Stimulated activated CD4-positive, alpha-beta T cell treated with anti-CD3 and anti-CD28 coated beads, Interleukin-12 subunit alpha, Interleukin-12 subunit beta, amount 100 ng/mL, for 24 hours (primary cell): ENCODE data around the gene SLC4A4.
"Not testable (repeated sequence)": the region's sequence is repeated elsewhere in the genome, so short reads cannot be mapped to it uniquely, and the experiment has no call there.

Experiments
- DNase-seq, 2 experiments: peaks; one replicate each; pipeline ENCODE4 v3.0.0-alpha.2; 2020; ENCODE audit warnings: low read depth in 2 of 2

Gene SLC4A4

DNA sequence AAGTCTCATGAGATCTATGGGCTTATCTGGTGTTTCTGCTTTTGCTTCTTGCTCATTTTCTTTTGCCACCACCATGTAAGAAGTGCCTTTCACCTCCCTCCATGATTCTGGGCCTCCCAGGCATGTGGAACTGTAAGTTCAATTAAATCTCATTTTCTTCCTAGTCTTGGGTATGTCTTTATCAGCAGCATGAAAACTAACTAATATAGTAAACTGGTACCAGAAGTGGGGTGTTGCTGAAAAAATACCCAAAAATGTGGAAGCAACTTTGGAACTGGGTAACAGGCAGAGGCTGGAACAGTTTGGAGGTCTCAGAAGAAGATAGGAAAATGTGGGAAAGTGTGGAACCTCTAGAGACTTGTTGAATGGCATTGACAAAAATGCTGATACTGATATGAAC, 70.1 kb downstream of the SLC4A4 start:
- not testable (repeated sequence) for DNase-seq

DNA sequence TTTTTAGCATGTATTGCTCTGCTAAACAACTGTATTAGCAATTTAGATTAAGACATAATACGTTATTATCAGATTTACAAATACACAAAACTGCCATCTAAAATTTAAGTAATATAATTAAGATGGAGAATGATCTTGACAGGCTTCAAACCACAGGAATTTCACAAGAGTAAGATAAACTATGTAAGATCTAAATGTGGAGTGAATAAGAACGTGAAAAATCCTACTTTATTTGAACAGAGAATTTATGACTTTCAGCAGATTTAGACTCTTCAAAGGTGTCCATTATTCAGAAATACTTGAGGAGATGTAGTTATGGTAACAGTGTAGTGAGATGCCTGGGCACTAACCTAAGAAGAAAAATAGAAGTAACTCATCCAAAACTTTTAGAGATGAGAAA, 73.2 kb downstream of the SLC4A4 start:
- no peak for DNase-seq

DNA sequence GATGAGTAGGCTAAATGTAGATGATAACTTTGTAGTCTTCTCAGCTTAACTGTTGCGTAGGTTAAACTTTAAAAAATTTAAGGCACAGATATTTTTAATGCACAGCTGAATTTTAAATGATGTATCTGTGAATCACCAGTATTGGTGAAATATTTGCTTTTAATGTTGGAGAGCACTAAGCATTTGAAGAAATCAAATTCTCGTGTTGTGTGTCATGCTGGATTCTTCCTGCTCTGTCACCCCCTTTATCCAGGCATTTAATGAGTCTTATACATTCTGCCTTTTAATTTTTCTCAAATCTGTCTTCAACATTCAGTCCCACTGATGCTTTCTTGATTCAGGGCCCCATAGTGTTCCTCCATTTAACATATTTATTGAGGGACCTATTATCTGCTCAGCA, 76.7 kb downstream of the SLC4A4 start:
- no peak for DNase-seq

DNA sequence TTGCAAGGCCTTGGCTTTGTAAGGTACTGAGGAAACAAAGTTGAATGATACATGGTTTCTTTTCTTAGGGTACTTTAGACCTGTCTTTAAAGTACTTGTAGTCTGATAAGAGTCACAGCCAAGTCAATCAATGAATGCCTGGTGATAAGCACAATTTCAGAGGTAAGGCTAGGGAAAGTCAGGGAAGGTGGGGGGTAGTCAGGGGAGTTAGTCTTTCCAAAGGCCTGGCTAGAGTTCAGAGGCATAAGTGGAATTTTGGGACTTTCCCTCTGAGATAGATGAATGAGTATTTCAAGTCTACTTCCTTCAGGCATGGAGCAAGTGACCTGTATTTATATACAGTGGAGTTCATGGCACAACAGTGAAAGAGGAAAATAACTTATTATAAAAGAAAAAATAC, 78.3 kb downstream of the SLC4A4 start:
- DNase-seq: no peak

DNA sequence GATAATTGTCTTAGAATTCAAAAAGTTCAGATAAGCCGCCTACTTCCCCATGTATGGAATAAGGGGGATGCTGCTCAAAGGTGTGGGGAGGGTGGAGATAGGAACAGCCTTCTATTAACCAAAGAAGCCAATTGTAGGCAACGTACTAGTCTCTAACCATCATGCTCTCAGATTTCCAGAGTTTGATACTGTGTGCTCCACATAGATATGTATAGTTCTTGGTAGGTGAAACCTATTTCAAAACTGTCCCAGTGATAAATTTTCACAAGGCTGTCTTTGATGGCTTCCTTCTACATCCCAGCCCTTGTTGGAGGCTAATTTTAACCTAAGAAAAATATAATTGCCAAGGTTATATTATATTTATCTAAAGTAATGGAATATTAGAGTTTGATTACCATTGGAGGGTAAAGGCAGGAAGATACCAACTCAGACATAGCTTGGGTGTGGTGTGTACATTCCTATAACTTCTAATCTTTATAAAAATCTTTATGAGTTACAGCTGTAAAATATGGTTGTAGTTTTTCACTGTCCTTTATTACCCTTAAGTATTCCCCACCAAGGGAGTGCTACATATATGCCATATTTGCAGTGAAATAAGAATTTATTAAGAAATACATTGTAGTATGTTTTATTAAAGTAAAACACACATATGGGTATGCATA, 87.7 kb downstream of the SLC4A4 start:
- DNase-seq: no peak

DNA sequence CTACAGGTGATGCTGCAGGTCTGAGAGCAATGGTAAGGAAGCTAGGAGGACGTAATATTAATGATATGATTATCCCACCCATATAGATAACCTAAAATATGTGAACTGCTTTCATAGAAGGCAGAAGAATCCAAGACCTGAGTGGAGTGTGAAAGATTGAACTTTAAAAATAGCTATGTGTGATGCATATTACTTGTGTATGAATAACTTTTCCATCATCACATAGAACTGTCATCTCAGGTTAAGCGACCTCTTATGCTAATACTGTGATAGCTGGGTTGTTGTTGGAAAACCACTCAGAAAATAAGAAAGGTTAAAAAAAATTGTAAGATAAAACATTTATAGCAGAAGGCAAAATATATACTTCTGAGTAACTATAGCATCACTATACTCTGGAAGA, 90.3 kb downstream of the SLC4A4 start:
- DNase-seq: no peak

DNA sequence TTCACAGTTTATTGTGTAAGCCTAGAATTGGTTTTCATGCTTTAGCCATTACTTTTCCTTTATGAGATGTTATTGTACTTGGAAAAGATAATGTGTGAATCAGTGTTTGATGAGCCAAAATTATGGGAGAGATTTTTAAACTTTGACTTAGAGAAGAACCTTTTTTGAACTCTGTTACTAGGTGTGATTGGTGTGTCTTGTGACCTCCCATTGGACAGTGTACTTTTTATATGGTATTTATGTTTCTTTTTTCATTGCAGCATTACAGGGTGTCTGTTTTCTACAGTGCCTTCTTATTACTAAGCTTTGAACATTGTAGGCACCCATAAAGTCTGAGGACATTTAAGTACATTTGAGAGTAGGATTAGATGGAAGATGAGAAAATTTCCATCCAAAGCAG, 91.1 kb downstream of the SLC4A4 start:
- DNase-seq: no peak

DNA sequence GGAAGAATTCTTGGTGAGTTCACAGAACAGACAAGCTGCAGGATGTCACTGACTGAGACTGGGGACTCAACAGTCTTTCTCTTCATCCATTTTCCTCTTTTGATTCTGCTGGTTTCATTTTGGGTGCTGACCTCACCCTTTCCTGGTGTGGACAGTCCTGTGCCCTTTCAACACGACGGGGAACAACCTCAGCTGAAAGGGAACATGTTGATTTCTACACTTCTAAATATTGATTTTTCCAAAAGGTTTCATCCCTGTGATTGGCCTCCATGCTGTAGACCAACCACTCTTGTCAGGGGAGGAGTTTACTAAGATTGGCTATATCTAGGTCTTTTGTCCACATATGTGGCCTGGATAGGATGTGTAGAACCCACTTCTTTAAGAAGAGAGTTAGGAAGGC, 91.8 kb downstream of the SLC4A4 start:
- DNase-seq: no peak

DNA sequence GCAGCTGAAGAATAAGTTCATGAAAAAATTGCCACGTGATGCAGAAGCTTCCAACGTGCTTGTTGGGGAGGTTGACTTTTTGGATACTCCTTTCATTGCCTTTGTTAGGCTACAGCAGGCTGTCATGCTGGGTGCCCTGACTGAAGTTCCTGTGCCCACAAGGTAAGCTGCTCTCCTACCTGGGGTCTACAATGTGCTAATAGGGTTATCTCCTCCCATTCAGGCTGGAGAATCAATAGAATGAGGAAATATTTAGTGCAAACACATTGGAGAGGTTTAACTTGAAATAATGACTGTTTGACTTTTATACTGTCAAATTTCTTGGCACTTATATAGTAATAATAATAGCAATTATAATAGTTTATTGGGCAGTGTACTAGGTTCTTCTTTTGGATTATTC, 101.8 kb downstream of the SLC4A4 start:
- DNase-seq: no peak

DNA sequence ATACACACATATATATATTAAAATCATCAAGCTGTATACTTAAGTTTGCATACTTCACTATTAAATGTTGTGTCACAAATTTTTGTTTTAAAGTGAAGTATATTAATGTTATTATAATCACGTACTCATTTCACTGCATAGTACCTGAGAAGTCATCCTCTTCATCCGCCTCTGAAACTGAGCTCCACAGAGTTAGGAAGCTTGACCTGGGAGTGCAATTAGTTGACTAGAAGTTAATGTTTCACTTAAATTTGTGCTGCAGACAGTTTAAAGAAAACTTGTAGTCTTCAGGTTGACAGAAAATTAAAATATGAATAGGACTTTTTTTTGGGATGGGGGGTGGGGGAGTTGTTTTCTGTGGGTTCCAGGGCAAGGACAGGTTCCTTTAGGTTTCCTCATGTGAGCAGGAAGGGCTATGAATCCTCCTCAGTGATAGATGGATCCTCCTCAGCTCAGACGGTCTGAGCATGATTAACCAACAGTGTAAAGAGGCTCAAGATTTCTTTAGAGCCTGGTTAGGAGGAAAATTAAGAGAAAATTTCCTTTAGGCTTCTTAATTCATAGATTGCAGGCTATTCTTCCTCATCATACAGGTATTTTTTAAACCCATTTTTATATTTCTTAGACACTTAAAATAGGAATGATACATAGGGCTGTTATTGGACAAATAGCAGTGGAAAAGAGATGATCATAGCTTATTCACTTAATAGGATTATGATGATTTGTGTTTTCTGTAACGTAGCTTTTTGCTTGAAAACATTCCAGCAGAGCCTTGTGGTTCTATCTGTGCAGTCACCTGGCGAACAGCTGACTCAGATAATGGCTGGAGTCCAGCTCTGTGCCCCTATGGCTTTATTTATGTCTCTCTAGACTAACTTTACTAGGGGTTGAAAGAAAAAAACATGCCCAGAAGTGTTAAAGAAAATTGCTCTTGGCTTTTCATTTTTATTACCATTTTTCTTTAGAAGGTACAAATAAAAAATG, 102.7 kb downstream of the SLC4A4 start:
- no peak for DNase-seq

DNA sequence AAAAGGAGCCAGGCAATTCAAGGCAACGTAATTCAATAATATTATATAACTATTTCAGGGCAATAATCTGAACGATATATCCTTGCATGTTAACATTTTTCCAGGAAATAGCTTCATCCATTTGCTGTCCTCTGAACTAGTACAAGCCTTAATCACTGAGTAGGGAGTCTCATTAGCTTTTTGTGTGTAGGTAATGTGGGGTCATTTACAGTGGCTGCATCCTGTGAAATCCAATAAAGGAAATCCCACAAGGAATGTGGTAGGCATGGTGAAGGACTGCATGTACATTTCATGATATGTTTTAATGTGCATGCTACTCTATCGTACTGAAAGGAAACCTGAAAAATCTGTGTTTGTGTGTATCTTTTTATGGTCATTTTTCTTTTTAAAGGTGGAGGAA, 103.5 kb downstream of the SLC4A4 start:
- no peak for DNase-seq

DNA sequence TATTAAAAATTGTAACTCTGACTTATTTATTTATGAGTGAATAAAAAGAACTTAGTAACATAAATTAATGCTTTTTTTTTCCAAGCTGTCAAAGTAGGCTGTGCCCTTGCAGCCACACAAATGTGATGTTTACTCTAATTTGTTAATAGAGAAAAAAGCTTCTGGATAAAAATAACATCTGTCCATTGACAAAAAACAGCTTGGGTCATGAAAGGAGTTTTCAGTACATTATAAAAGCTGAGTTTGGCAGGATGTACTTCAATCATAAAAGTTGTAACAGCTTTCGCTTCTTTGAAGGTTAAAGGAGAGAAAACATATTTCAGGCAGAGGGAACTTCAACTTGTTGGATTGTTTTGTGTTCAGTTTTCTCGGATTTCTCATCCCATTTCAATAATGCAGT, 105.6 kb downstream of the SLC4A4 start:
- DNase-seq: no peak

DNA sequence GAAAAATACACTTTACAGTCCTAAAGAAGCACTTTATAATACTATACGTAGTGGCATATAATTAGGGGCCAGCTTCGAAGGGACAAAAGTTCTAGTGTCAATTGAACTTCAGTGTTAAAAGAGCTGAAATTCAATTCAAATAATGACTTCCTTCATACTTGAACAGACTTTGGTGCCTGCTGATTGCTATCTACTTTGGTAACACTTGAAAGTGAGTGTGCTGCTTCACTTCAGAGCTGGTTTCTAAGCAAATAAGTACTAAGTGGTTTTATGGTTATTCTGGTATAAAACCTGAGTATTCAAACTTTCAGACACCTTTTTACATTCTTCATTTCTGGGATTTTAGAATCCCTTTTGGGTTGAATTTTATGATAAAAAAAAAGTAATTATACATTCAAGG, 107.0 kb downstream of the SLC4A4 start:
- no peak for DNase-seq

DNA sequence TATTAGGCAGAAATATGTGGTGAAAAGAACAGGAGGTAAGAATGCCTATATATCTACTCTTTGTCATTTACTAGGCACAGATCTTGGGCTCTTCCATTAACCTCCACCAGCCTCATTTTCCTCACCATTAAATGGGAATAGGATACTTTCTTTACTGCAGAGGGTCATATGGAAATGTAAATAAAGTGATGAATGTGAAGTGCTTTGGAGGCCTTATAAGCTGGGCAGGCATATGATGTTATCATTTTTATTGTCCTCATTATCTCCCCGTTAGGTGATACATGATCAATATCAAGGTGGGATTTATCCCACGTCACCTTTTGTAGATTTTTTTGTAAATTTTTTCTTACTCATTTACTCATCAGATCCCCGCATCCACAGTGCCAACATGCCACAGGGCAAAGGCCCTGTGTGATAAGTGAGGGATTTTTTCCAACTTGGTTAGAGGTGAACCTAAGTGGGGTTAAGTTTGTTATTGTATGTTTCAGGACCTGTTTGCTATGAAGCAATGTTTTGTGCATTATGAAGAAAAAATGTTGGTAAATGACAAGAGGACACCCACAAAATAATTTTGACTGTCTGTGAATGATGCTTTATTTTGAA, 107.8 kb downstream of the SLC4A4 start:
- DNase-seq: no peak

DNA sequence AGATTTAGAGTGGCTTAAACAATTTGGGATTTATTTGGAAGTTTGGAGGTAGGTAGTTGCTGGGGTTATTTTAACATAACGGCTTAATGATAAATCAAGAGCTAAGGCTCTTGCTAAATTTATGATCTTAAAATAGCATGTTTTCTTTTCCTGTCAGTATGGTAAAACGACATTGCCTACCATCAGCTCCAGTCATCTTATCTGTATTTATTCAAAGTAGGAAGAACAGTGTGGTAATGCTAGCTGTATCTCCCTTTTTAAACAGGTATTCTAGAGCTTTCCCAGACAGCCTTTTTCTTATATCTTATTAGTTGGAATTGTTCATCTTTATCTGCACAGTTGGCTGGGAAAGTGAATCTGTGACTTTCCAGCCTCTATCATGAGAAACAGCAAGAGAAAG, 110.2 kb downstream of the SLC4A4 start:
- DNase-seq: no peak

DNA sequence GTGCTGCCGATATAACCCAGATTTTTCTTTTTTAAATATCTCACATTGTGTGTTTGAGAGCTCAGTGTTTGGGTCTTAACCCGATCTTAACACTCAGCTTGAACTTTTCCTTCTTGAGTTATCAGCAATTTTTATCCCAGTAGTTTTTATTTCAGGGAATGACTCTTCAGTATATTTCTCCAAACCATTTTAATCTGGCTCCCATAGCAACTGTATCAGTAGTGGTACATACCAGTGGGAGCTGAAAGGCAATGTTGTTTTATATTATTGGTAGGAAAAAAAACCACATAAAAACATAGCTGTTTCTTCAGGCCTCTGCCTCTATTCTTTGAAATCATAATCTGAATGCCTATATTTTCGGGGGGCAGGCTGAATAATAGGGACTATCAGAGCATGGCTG, 111.1 kb downstream of the SLC4A4 start:
- no peak for DNase-seq

DNA sequence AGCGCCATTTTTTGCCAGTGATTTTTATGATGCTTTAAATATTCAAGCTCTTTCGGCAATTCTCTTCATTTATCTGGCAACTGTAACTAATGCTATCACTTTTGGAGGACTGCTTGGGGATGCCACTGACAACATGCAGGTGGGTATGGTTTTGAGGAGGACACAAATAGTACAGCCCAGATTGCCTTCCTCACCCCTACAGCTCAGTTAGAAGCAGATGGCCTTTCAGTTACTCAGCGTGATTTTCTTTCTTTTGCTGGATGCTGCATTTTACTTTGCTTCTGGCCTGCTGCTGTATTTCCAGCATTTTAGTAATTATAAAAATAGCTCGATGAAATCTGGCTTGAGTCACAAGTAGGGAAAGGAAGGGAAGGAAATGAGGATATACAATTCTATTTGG, 114.7 kb downstream of the SLC4A4 start:
- DNase-seq: no peak

DNA sequence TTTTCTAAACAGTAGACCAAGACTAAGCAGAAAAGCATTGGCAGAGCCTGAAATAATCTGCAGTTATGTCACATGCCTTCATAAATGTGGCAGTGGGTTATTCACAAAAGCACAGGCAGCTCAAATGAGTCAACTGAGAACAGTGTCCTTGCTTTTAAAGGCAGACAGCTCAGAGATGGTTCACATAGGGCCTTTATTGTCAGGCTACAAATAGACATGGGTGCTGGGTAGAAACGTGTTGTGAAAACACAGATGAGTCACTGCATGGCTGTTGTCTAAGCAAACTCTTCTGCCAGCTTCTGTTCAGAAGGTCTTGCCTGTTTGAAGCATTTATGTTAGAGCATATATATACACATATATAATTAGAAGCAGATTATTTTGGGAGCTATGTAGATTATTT, 118.0 kb downstream of the SLC4A4 start:
- DNase-seq: no peak

DNA sequence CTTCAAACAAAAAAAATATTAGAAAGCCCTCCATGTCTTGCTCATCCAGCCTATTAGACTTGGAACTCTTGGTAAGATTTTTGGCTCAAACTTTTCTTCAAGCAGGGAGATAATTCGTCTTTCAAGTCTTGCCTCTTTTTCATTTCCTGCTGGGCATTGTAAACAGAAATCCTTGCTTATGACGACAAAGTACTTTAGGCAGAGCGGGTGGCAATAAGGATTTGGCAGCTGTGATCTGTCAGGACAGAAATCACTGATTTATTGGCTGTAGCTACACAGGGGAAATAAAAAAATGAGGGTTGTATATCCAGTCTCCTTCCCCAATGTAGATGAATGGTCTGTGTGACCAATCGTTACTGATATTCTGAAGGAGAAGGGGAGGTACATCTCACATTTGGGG, 121.6 kb downstream of the SLC4A4 start:
- DNase-seq: no peak

DNA sequence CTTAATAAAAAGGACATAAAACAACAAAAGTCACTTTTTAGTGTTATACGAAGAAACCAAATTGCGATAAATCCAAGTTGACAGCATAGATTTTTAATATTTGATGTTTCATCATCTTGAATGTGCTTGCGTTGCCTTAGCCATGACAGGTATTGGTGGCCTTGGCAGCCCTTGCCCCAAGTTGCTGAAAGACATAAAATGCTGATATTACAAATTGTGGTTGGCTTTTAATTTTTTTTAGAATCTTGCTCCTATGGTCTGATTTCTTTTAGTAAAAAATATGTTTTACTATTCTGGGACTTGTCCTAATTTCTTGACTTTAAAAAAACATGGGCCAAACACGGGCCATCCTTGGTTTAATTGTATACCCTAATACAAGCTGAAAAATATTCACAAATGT, 122.6 kb downstream of the SLC4A4 start:
- no peak for DNase-seq

DNA sequence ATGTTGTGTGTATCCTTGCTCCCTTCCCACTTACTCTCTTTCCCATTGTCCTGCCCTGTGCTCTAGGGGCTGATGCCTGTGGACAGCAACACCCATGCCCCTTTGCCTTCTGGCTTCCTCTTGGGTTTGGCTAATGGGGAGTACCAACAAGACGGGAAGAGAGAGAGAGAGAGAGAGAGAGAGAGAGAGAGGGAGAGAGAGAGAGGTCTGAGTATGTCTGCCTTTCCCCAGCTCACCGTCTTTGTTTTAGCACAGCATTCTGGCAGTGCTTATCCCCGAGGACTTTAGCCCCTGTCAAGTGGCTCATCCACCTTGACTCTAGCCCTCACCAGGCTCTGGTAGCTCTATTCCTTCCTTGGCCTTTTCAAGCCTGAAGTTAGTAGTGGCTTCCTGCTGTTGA, 128.0 kb downstream of the SLC4A4 start:
- no peak for DNase-seq

DNA sequence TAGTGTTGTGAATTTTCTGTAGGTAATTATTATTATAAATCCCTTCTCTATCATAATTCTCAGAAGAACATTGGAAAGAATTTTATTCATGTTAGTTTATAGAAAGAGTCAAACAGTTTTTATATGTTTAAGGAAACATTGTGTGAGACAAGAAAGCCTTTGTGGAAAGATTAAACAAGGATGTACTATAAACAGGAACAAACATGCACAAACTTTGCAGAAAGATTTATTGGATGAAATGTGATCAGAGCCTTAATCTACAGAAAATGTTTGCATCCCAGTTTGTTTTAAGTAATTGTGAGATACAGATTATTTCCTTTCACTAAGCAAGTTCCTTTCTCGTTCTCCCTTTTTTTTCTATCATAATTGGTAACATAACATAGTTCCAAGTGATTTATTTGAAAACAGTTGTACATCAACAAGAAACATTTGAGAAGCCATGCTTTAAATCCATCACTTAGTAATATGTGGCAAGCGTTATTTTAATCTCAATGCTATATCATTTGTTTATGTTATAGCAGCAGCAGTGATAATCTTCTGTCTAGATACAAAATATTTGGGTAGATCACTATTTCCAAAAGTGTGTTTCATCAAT, 129.4 kb downstream of the SLC4A4 start:
- DNase-seq: no peak

DNA sequence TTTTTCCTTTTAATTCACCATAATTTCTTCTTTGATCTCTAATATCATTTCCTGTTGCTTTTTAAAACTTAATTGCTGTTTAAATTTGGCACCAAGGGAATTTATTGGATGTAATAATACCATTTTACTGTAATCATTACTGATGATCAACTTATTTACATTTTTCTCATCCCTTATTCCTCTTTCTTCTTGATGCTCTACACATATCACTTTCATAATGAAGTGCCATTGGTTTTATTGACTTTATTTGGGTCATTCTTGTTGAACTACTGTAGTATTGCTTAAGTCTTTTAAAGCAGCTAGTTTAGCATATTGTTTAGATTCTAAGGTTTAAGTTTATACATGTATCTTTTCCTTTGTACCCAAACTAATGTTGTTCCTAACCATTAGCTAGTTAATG, 130.7 kb downstream of the SLC4A4 start:
- DNase-seq: no peak
